ENCODE results near the gene USB1.
"Not testable (repeated sequence)": the region's sequence is repeated elsewhere in the genome, so short reads cannot be mapped to it uniquely, and the experiment has no call there.

Gene USB1

GRCh38 chr16:57995721-57996405, 5.3 kb upstream of the USB1 start:
- DNase-seq (ENCODE audit: low spot score), result no peak

GRCh38 chr16:57996406-57997175, 4.6 kb upstream of the USB1 start:
- no peak for DNase-seq (ENCODE audit: low spot score)

- no peak for DNase-seq (ENCODE audit: low spot score)
Measured at GRCh38 chr16:57997176-57997527, 4.1 kb upstream of the USB1 start.

GRCh38 chr16:57997528-57998265, 3.5 kb upstream of the USB1 start:
- DNase-seq (ENCODE audit: low spot score), result no peak

GRCh38 chr16:57998486-57998885, 2.7 kb upstream of the USB1 start:
- peak; percentile 66 for DNase-seq (ENCODE audit: low spot score)

GRCh38 chr16:57998992-57999365, 2.2 kb upstream of the USB1 start:
- no peak for DNase-seq (ENCODE audit: low spot score)

GRCh38 chr16:57999366-57999970, 1.7 kb upstream of the USB1 start:
- DNase-seq (ENCODE audit: low spot score), result peak; percentile 40

- DNase-seq (ENCODE audit: low spot score), result peak; percentile 8
Measured at GRCh38 chr16:57999971-58000705, 1.1 kb upstream of the USB1 start, which contains the start of gene ZNF319. Gene ZNF319 (minus strand): TSS chr16:58000672. CDS start chr16:57998265, 2,407 bp downstream.

GRCh38 chr16:58001781-58002415, 691 bp downstream of the USB1 start:
- no peak for DNase-seq (ENCODE audit: low spot score)

GRCh38 chr16:58002416-58002800, 1.2 kb downstream of the USB1 start:
- DNase-seq (ENCODE audit: low spot score), result no peak

GRCh38 chr16:58002936-58003335, 1.7 kb downstream of the USB1 start:
- DNase-seq (ENCODE audit: low spot score), result no peak

GRCh38 chr16:58004736-58005135, 3.5 kb downstream of the USB1 start:
- not testable (repeated sequence) for DNase-seq (ENCODE audit: low spot score)

GRCh38 chr16:58009856-58010416, 8.7 kb downstream of the USB1 start:
- DNase-seq (ENCODE audit: low spot score), result no peak

GRCh38 chr16:58010886-58011285, 9.7 kb downstream of the USB1 start:
- DNase-seq (ENCODE audit: low spot score), result no peak

- DNase-seq (ENCODE audit: low spot score), result no peak
Measured at GRCh38 chr16:58011652-58012051, 10.4 kb downstream of the USB1 start.

- DNase-seq (ENCODE audit: low spot score), result no peak
Measured at GRCh38 chr16:58012481-58012880, 11.3 kb downstream of the USB1 start.

GRCh38 chr16:58013201-58013956, 12.2 kb downstream of the USB1 start:
- no peak for DNase-seq (ENCODE audit: low spot score)

- no peak for DNase-seq (ENCODE audit: low spot score)
Measured at GRCh38 chr16:58016840-58017446, 15.7 kb downstream of the USB1 start.

- no peak for DNase-seq (ENCODE audit: low spot score)
Measured at GRCh38 chr16:58018803-58019202, 17.6 kb downstream of the USB1 start.
